ENCODE results near the gene CYP11A1.
"Not testable (repeated sequence)": the region's sequence is repeated elsewhere in the genome, so short reads cannot be mapped to it uniquely, and the experiment has no call there.

Gene CYP11A1

GRCh38 chr15:74374648-74375302, 7.3 kb upstream of the CYP11A1 start:
- DNase-seq (ENCODE audit: low read depth in 3 of 3), result no peak

GRCh38 chr15:74373731-74374647, 6.5 kb upstream of the CYP11A1 start:
- DNase-seq (ENCODE audit: low read depth in 3 of 3), result peak; percentile 90 to 97 (median 91)

GRCh38 chr15:74373056-74373650, 5.7 kb upstream of the CYP11A1 start:
- no peak for DNase-seq (ENCODE audit: low read depth in 3 of 3)

GRCh38 chr15:74370471-74370870, 3.0 kb upstream of the CYP11A1 start:
- DNase-seq (ENCODE audit: low read depth in 3 of 3), result no peak

DNA sequence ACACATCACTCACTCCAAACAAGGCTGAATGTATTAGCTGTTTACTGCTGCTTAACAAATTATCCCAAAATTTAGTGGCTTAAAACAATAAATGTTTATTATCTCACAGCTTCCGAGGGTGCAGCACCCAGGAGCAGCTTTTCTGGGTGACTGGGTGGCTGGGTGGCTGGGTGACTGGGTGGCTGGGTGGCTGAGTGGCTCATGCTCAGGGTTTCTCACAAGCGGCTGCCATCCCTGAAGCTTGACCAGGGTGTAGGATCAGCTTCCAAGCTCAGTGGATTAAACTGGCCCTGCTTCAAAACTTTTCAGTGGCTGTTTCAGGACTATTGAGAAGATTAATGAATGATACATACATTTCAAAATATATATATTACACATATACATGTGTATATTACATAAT, 2.3 kb upstream of the CYP11A1 start:
- no peak for DNase-seq (ENCODE audit: low read depth in 3 of 3)

DNA sequence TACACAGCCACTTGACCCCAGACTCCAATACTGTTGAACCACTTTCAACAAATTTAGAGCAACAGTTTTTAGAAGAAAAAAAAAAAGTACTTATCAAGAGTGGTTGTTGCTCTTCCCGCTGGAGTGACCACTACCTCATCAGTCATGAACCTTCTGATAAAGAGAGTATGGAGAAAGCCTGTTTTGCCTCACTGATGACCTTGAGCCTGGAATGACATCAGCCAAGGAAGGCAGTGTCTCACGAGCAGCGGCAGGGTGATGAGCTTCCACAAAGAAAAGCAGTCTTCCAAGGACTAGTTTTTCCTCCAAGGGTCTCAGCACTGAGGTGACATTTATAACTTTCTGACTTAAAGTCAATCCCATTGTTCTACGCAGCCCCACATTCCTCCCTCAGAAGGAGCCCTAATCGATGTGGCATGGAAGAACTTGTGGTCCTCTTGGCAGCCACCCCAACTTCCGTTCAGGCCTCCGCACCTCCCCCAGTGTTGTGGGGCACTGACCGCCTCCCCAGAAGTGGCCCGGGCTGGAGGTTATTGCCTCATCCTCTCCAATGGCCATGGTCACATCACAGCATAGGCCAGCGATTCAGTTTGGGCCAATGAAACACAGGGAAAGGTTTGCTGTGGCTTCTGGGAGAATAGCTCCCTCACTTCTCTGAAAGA, 1.8 kb upstream of the CYP11A1 start:
- DNase-seq (ENCODE audit: low read depth in 3 of 3), result no peak

- DNase-seq (ENCODE audit: low read depth in 3 of 3), result no peak
Measured at GRCh38 chr15:74368121-74368520, 675 bp upstream of the CYP11A1 start.

- no peak for DNase-seq (ENCODE audit: low read depth in 3 of 3)
Measured at GRCh38 chr15:74365598-74366445, 1.6 kb downstream of the CYP11A1 start.

DNA sequence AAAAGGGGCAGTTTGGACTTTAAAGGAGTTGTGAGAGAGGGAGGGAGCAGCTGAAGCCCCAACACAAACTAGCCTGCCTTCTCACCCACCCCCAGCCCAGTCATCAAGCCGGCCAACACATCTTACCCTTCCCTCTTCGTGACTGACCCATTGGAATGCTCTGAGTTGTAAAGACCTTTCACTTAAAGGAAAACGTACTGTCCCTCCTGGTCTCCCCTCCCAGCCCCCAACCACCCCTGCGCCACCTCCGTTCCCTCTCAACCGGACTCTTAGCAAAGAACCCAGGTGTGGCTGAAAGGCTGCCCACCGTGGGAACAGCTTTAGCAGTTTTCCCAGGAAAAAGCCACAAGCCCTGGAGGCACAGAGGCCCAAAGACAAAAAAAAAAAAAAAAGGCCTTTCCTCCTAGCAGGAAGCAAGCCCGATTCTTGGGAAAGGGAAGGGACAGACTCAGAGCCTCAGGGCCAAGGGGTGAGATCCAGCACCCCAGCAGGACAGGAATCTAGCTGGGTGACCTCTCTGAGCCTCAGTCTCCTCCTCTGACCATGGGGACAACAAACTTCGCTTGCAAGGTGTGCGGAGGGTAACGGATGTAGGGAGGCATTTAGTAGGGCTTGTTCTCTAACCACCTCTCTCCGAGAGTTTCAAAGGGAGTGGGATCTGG, 2.4 kb downstream of the CYP11A1 start:
- no peak for DNase-seq (ENCODE audit: low read depth in 3 of 3)

GRCh38 chr15:74362482-74362881, 5.0 kb downstream of the CYP11A1 start:
- DNase-seq (ENCODE audit: low read depth in 3 of 3), result no peak

GRCh38 chr15:74360855-74361254, 6.6 kb downstream of the CYP11A1 start:
- DNase-seq (ENCODE audit: low read depth in 3 of 3), result not testable (repeated sequence)

DNA sequence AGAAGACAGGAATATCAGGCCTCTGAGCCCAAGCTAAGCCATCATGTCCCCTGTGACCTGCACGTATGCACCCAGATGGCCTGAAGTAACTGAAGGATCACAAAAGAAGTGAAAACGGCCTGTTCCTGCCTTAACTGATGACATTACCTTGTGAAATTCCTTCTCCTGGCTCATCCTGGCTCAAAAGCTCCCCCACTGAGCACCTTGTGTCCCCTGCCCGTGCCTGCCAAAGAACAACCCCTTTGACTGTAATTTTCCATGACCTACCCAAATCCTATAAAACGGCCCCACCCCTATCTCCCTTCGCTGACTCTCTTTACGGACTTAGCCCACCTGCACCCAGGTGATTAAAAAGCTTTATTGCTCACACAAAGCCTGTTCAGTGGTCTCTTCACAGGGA, 8.1 kb downstream of the CYP11A1 start:
- not testable (repeated sequence) for DNase-seq (ENCODE audit: low read depth in 3 of 3)

GRCh38 chr15:74357514-74357913, 9.9 kb downstream of the CYP11A1 start:
- DNase-seq (ENCODE audit: low read depth in 3 of 3), result not testable (repeated sequence)

GRCh38 chr15:74356050-74356449, 11.4 kb downstream of the CYP11A1 start:
- not testable (repeated sequence) for DNase-seq (ENCODE audit: low read depth in 3 of 3)

DNA sequence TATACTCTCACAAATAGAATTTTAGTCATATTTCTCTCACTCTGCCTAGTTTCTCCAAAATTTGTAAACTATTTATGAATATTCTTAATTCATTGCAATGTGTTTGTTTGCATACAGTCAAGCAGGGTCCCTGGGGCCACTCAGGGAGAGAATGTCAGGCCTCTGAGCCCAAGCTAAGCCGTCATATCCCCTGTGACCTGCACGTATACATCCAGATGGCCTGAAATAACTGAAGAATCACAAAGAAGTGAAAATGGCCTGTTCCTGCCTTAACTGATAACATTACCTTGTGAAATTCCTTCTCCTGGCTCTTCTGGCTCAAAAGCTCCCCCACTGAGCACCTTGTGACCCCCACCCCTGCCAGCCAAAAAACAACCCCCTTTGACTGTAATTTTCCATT, 13.5 kb downstream of the CYP11A1 start:
- not testable (repeated sequence) for DNase-seq (ENCODE audit: low read depth in 3 of 3)

DNA sequence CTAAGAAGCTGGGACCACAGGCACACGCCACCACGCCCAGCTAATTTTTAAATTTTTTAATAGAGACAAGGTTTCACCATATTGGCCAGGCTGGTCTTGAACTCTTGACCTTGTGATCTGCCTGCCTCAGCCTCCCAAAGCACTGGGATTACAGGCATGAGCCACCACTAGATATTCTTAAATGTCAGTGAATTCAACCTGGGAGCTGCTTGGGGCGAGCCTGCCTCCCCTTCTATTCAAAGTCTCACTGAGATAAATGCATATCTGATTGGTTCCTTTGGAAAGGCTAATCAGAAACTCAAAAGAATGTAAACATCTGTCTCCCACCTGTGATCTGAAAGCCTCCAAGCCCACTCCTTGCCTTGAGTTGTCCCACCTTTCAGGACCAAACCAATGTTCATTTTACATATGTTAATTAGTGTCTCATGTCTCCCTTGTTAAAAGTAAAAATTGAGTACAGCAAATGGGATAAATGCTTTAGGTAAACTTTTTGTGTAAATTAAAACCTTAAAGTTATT, 15.0 kb downstream of the CYP11A1 start:
- no peak for DNase-seq (ENCODE audit: low read depth in 3 of 3)

- no peak for DNase-seq (ENCODE audit: low read depth in 3 of 3)
Measured at GRCh38 chr15:74351670-74352069, 15.8 kb downstream of the CYP11A1 start.

DNA sequence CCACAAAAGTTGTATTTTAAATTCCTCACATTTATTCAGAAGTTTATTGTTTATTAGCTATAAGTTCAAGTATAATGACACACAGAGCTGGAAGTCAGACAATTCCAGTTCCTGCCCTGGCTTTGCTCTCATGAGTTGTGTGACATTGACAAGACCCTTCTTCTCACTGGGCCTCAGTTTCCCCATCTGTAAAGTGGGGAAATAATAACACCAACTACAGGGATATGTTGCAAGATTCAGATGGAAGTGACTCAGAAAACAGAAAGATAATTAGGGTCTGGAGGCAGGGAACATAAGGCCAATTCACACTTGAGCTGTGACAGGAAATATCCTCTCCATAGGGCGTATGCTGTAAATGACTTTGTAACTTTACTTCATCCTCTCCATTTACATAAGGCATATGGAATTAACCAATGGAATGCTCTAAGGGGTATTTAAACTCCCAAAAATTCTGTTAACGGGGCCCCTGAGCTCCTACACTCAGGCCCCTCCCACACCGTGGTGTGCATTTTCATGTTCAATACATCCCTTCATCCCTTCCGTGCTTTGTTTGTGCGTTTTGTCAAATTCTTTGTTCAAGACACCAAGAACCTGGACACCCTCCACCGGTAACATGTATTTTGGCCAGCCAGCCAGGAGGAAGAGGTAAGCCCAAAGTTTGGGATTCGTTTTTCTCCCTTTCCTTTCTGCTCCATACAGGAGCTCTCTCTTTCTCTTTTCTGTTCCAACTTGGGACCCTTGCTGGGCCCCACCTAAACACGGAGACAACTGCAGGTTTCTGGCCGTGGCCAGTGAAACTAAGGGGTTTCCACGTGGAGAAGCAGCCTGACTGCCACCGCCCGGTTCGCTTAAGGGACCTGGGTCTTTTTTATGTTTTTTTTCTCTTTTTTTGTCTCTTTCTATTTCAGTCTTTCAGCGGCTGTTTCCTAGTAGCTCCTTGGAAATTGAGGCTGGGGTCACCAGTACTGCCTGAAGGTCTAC, 16.9 kb downstream of the CYP11A1 start:
- DNase-seq (ENCODE audit: low read depth in 3 of 3), result no peak

DNA sequence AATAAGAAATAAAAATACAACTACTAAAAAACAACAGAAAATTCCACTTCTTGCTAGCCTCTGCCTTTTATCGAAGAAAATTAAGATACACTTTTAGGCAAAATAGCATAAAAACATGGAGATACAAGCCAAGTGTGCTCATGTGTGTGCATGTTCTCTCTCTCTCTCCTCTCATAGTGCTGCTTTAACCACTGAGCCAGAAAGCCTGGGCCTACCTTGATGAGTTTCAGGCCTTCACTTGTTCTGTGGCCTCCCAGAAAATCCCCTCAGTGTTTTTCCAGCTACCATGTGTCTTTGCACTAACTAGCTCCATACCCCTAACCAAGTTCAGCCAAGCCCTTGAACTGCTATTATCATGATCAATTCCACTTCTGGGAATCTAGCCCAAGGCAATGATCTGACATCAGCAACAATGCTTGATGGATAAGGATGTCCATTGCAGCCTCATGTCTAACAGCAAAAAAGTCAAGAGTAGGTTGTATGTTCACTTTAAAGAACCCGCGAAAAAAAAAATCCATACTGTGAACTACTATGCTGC, 18.1 kb downstream of the CYP11A1 start:
- no peak for DNase-seq (ENCODE audit: low read depth in 3 of 3)
